ENCODE measurements around the gene SZRD1.

The SZRD1 gene

GRCh38 chr1:16393570-16394521 lies 26.8 kb downstream of the SZRD1 start:
- DNase-seq, result peak in 42 of 58 donors; percentile 5 to 66 (median 29)

- DNase-seq, result no peak
Measured at GRCh38 chr1:16394977-16395376, 27.9 kb downstream of the SZRD1 start.

GRCh38 chr1:16396591-16396990 lies 29.5 kb downstream of the SZRD1 start:
- DNase-seq, result peak in 1 of 58 donors; percentile 13

GRCh38 chr1:16397120-16397519 lies 30.1 kb downstream of the SZRD1 start:
- no peak for DNase-seq

GRCh38 chr1:16398371-16398953 lies 31.4 kb downstream of the SZRD1 start:
- no peak for DNase-seq

- no peak for DNase-seq
Measured at GRCh38 chr1:16402742-16403141, 35.7 kb downstream of the SZRD1 start.

- no peak for DNase-seq
Measured at GRCh38 chr1:16405441-16405840, 38.4 kb downstream of the SZRD1 start.

GRCh38 chr1:16406868-16407267 lies 39.8 kb downstream of the SZRD1 start:
- DNase-seq, result no peak

- DNase-seq, result no peak
Measured at GRCh38 chr1:16409536-16410152, 42.6 kb downstream of the SZRD1 start.

- DNase-seq, result no peak
Measured at GRCh38 chr1:16410803-16411202, 43.8 kb downstream of the SZRD1 start.

GRCh38 chr1:16413191-16413590 lies 46.1 kb downstream of the SZRD1 start:
- DNase-seq, result no peak

- no peak for DNase-seq
Measured at GRCh38 chr1:16418823-16419425, 51.9 kb downstream of the SZRD1 start.

- DNase-seq, result no peak
Measured at GRCh38 chr1:16420424-16421118, 53.5 kb downstream of the SZRD1 start.

- no peak for DNase-seq
Measured at GRCh38 chr1:16421201-16421600, 54.2 kb downstream of the SZRD1 start.

- DNase-seq, result no peak
Measured at GRCh38 chr1:16422041-16422440, 55.0 kb downstream of the SZRD1 start.

- DNase-seq, result no peak
Measured at GRCh38 chr1:16425125-16426025, 58.3 kb downstream of the SZRD1 start.

GRCh38 chr1:16430606-16431005 lies 63.6 kb downstream of the SZRD1 start:
- no peak for DNase-seq

GRCh38 chr1:16433030-16433429 lies 66.0 kb downstream of the SZRD1 start:
- no peak for DNase-seq

GRCh38 chr1:16434007-16434406 lies 67.0 kb downstream of the SZRD1 start:
- DNase-seq, result no peak

GRCh38 chr1:16434501-16434900 lies 67.5 kb downstream of the SZRD1 start:
- no peak for DNase-seq

Data from anterior cingulate cortex (tissue), 58 donors.